Measurements from ENCODE around the gene MDM1. TPM values are rescaled to one million over a fixed set of nuclear protein-coding genes. Genes with fewer than 3 reads are reported as not detected.
A peak's percentile ranks its signal among the peaks of the same experiment; 100 is the strongest.

Gene MDM1
- total RNA-seq, 1 experiment from 2014 or later = 14.0 TPM

DNA sequence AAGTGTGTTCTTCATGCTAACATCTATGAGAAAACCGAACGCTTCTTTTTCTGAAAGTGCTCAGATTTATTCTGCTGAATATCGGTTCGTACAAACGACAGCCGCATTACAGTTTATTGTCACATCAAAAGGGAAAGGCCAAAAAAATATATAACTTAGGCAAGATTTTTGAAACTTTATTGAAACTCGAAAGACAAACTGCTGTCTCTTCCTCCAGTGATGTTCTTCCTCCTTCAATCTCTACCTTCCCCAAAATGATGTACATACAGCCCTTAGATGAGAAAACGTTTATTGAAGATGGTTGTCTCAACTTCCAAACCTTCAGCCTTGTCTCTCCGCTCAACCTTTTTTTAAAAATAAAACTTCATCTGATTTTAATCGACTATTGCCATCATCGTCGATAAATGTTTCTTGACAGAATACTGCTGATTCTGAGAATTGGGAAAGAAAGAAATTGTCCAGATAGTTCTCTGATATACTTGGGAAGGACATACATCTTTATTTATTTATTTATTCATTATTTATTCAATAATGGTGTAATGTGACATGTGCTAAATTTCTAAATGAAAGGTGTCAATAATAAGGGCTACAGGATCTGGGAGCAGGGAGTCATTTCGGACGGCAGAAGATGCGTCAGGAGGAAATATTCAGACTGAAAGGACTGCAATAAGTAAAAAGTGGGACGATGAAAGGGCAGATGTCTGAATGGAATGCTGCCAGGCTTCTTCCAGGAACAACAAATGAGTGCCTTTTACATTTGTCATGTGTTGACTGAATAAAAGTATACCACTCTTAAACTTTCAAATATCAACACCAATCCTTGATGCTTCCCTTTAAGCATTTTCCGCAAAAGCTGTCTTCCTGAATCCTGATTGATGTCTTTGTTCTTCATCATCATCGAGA is 817 bp upstream of the MDM1 start:
- H3K27ac ChIP-seq = no peak overlapping the region
- ChIA-PET CTCF (no interaction called here), POLR2A (ENCODE audit: unreplicated experiment) (no interaction called here)
- no peak for TF ChIP-seq EZH2 (IDR thresholded peaks at IDR 0.05; ENCODE audit: low read depth)
- TF ChIP-seq, protein P1, sequence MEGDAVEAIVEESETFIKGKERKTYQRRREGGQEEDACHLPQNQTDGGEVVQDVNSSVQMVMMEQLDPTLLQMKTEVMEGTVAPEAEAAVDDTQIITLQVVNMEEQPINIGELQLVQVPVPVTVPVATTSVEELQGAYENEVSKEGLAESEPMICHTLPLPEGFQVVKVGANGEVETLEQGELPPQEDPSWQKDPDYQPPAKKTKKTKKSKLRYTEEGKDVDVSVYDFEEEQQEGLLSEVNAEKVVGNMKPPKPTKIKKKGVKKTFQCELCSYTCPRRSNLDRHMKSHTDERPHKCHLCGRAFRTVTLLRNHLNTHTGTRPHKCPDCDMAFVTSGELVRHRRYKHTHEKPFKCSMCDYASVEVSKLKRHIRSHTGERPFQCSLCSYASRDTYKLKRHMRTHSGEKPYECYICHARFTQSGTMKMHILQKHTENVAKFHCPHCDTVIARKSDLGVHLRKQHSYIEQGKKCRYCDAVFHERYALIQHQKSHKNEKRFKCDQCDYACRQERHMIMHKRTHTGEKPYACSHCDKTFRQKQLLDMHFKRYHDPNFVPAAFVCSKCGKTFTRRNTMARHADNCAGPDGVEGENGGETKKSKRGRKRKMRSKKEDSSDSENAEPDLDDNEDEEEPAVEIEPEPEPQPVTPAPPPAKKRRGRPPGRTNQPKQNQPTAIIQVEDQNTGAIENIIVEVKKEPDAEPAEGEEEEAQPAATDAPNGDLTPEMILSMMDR (conservative IDR thresholded peaks at IDR 0.05) = no peak
- no peaks in the 10 kb centered on the region for H3K9me2 ChIP-seq (ENCODE audit: insufficient read depth)
- H2AFZ ChIP-seq = peak overlapping the region; percentile 88
- H3K27me3 ChIP-seq (ENCODE audit: insufficient read depth, low read depth) = no peaks in the 10 kb centered on the region
- DNase-seq = no peak
- peak overlapping the region; percentile 74 for H3K4me2 ChIP-seq
- H3K4me3 ChIP-seq = peak overlapping the region; percentile 78; the same call in 1 of the 2 replicates
- TSS peak; percentile 87 for BruUV-seq (replicated peaks)
- H3K9me3 ChIP-seq (ENCODE audit: insufficient read depth, low read depth) = no peaks in the 10 kb centered on the region
- no peaks in the 10 kb centered on the region for H3F3A ChIP-seq (ENCODE audit: insufficient read depth, low read depth)
- no peaks in the 10 kb centered on the region for H3K79me2 ChIP-seq (ENCODE audit: low read depth)
- peaks cover 15% of the 10 kb centered on the region; the same call in 1 of the 2 replicates for H3K4me1 ChIP-seq (replicated peaks; ENCODE audit: insufficient read depth)
- H3K36me3 ChIP-seq (ENCODE audit: low read depth) = no peaks in the 10 kb centered on the region
- intact Hi-C loops (cut with micrococcal nuclease; ENCODE audit: unreplicated experiment) = loop anchor here (10.0 kb wide), 1 partner anchor 352 kb away; the partner anchor contains the start of gene NUP107
- no peaks in the 10 kb centered on the region for H4K20me1 ChIP-seq (ENCODE audit: insufficient read depth)

DNA sequence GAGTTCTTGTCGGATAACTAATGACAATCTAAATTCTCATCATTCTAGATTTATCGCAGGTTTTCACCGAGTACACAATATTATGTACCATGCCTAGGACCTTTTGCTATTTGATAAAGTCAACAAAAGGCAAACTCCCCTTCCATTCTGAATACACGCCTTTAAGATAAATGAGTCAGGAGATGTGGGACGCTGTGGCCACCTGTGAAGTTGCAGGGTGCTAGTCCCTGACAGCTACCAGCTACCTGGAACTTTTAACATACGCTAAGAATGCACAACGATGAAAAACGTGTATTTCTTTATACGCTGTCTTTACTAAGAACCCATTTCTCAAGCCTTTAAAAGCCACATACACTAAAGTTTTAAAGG is 678 bp downstream of the MDM1 start:
- Histone ChIP-seq H4K20me1 (ENCODE audit: insufficient read depth) (no peaks in the 10 kb centered on the region), H3K4me2 (peak overlapping the region; percentile 86), H3K27ac (no peak overlapping the region), H2AFZ (peak overlapping the region; percentile 88), H3K79me2 (ENCODE audit: low read depth) (no peaks in the 10 kb centered on the region), H3K9me2 (ENCODE audit: insufficient read depth) (no peaks in the 10 kb centered on the region), H3K9me3 (ENCODE audit: insufficient read depth, low read depth) (no peaks in the 10 kb centered on the region), H3F3A (ENCODE audit: insufficient read depth, low read depth) (no peaks in the 10 kb centered on the region), H3K27me3 (ENCODE audit: insufficient read depth, low read depth) (no peaks in the 10 kb centered on the region), H3K4me3 (peak overlapping the region; percentile 78), H3K4me1 (replicated peaks; ENCODE audit: insufficient read depth) (peaks cover 12% of the 10 kb centered on the region; the same call in 1 of the 2 replicates), H3K36me3 (ENCODE audit: low read depth) (no peaks in the 10 kb centered on the region)
- peak in 1 of 2 experiments; percentile 44 for DNase-seq
- intact Hi-C loops (cut with micrococcal nuclease; ENCODE audit: unreplicated experiment) = loop anchor here (10.0 kb wide), 1 partner anchor 353 kb away; the partner anchor contains the start of gene NUP107
- ChIA-PET POLR2A (ENCODE audit: unreplicated experiment) (interaction anchor here (0.5 to 1.1 kb wide), 4 partner anchors 33 to 1542 kb away, joined by 3 to 8 read pairs (median 6); no protein-coding TSS in a partner anchor), CTCF (interaction anchor here (0.6 kb wide), 1 partner anchor 108 kb away, joined by 3 read pairs; no protein-coding TSS in a partner anchor)
- no TSS peak for BruUV-seq (replicated peaks)
- TF ChIP-seq EZH2 (IDR thresholded peaks at IDR 0.05; ENCODE audit: low read depth) = no peak
- TF ChIP-seq, protein P1 (conservative IDR thresholded peaks at IDR 0.05) = no peak

DNA sequence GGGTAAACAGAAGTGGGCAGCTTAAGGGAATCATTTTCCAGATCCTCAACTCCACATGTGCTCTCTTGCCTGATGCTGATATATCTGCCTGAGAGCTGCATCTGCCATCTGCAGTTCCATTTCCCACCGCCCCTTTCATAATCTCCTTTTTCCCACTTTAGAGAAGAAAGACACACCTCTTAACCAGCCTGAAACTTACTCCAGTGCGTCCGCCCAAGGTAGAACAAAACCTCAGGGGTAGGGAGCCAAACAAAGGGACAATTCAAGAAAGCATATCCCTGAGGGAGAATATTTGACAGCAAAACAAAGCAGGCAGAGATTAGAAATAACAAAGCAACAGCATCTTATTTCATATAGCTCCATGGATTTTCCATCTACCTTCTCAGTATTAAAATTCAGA is 4.3 kb downstream of the MDM1 start:
- no peaks in the 10 kb centered on the region for H3K27me3 ChIP-seq (ENCODE audit: insufficient read depth, low read depth)
- H3K4me2 ChIP-seq = no peak overlapping the region
- no peaks in the 10 kb centered on the region for H3K36me3 ChIP-seq (ENCODE audit: low read depth)
- H3K79me2 ChIP-seq (ENCODE audit: low read depth) = no peaks in the 10 kb centered on the region
- H2AFZ ChIP-seq = no peak overlapping the region
- ChIA-PET CTCF (no interaction called here), POLR2A (ENCODE audit: unreplicated experiment) (no interaction called here)
- intact Hi-C loops (cut with micrococcal nuclease; ENCODE audit: unreplicated experiment) = no loop called here
- BruUV-seq (replicated peaks) = no TSS peak
- no peaks in the 10 kb centered on the region for H3F3A ChIP-seq (ENCODE audit: insufficient read depth, low read depth)
- no peaks in the 10 kb centered on the region for H3K9me3 ChIP-seq (ENCODE audit: insufficient read depth, low read depth)
- H3K4me1 ChIP-seq (replicated peaks; ENCODE audit: insufficient read depth) = peaks cover 8% of the 10 kb centered on the region; the same call in 1 of the 2 replicates
- DNase-seq = no peak
- H4K20me1 ChIP-seq (ENCODE audit: insufficient read depth) = no peaks in the 10 kb centered on the region
- H3K9me2 ChIP-seq (ENCODE audit: insufficient read depth) = no peaks in the 10 kb centered on the region
- no peak overlapping the region for H3K27ac ChIP-seq
- TF ChIP-seq, protein P1 (conservative IDR thresholded peaks at IDR 0.05) = no peak
- no peak for TF ChIP-seq EZH2 (IDR thresholded peaks at IDR 0.05; ENCODE audit: low read depth)
- H3K4me3 ChIP-seq = no peak overlapping the region
